K562 (cell line): ENCODE measurements around the gene ZC3HAV1L. TPM values are rescaled to one million over a fixed set of nuclear protein-coding genes. Genes with fewer than 3 reads are reported as not detected.

Source experiments
- ATAC-seq: fragments of 200-7000 bp; cut with Tn5 transposase; 3 replicates; pipeline ENCODE4 v1.9.1; 2020; ENCODE audit warnings: moderate library complexity
- BruUV-seq: library from RNA; stranded (reverse); fragments of 400-500 nt; replicated peaks from 2 replicates; lab custom pipeline; 2021; lab: Mats Ljungman, UMichigan
- CTCF ChIA-PET: fragments of 300-600 bp; formaldehyde crosslinking; extraction: SDS; loops from one replicate; lab custom pipeline; 2021; ENCODE audit warnings: low intra/inter-chr PET ratio; lab: Yijun Ruan, JAX
- POLR2A ChIA-PET: fragments of 300-600, 350-650 bp; sonication (Branson Sonifier 250); formaldehyde crosslinking; extraction: SDS; loops from one replicate; lab custom pipeline; 2021; ENCODE audit warnings: antibody characterized with exemption, inconsistent platforms; lab: Yijun Ruan, JAX
- DNase-seq, 4 experiments: peaks; one replicate each; pipeline versions ENCODE4 v3.0.0 to v3.0.0-alpha.2; 2011 to 2018; ENCODE audit warnings: low spot score in 3 of 4, mixed read lengths in 3 of 4; ENCODE audit errors: extremely low read depth in 1 of 4
- FAIRE-seq: peaks from 2 replicates; lab custom pipeline; 2011; peaks lifted over from hg19 to GRCh38; lab: Jason Lieb, UNC
- H2AFZ ChIP-seq: 2 replicates; pipeline ENCODE4 v1.6.0; 2011; ENCODE audit warnings: low read depth, low read length, control low read depth, inconsistent platforms
- H3K27ac ChIP-seq: fragments of 200-600 bp; 3 replicates; pipeline ENCODE4 v1.8.0; 2011; ENCODE audit warnings: low read depth, mild to moderate bottlenecking, control low read depth, inconsistent platforms, low read length, moderate library complexity, mixed read lengths; ENCODE audit errors: extremely low read depth
- H3K27me3 ChIP-seq, 2 experiments: fragments of 300-600 bp in 1 of 2; 2 replicates in 1 of 2; 3 replicates in 1 of 2; pipeline versions ENCODE4 v1.6.0 to v1.8.0; 2011; ENCODE audit warnings: inconsistent platforms in 2 of 2, low read length in 2 of 2, mild to moderate bottlenecking in 1 of 2, mixed read lengths in 1 of 2, moderate library complexity in 1 of 2; ENCODE audit not compliant: control insufficient read depth in 2 of 2, insufficient read depth in 2 of 2
- H3K36me3 ChIP-seq: fragments of 300-600 bp; 3 replicates; pipeline ENCODE4 v1.8.0; 2011; ENCODE audit warnings: mild to moderate bottlenecking, low read length, inconsistent platforms; ENCODE audit not compliant: control insufficient read depth, insufficient read depth
- H3K4me1 ChIP-seq, 2 experiments: fragments of 200-600 bp in 1 of 2; replicated peaks in 1 of 2; 2 replicates in 1 of 2; 3 replicates in 1 of 2; pipeline versions ENCODE4 v1.5.1 to v1.8.0; 2011; ENCODE audit warnings: inconsistent platforms in 2 of 2, low read length in 2 of 2, mild to moderate bottlenecking in 1 of 2, mixed read lengths in 1 of 2, moderate library complexity in 1 of 2; ENCODE audit not compliant: control insufficient read depth in 2 of 2, insufficient read depth in 2 of 2
- H3K4me2 ChIP-seq: 2 replicates; pipeline ENCODE4 v1.6.1; 2011; ENCODE audit warnings: low read length, control low read depth, inconsistent platforms, mixed read lengths; ENCODE audit not compliant: insufficient read depth
- H3K4me3 ChIP-seq: fragments of 200-600 bp; sonication (generic), shearing (Covaris generic); 2 replicates; pipeline ENCODE4 v1.5.1; 2016; ENCODE audit warnings: control low read depth, inconsistent platforms
- H3K79me2 ChIP-seq: fragments of 200-600 bp; 3 replicates; pipeline ENCODE4 v1.8.0; 2011; ENCODE audit warnings: low read length, inconsistent platforms; ENCODE audit not compliant: control insufficient read depth, insufficient read depth
- H3K9ac ChIP-seq, 2 experiments: 2 replicates each; pipeline versions ENCODE4 v1.6.0 to v1.6.1; 2011; ENCODE audit warnings: low read depth in 2 of 2, low read length in 2 of 2, control low read depth in 1 of 2, inconsistent platforms in 1 of 2, mild to moderate bottlenecking in 1 of 2, mixed read lengths in 1 of 2; ENCODE audit not compliant: insufficient read depth in 1 of 2
- H3K9me1 ChIP-seq: one replicate; pipeline ENCODE4 v1.6.0; 2011; ENCODE audit warnings: inconsistent platforms, mild to moderate bottlenecking, low read length, moderate library complexity; ENCODE audit not compliant: control insufficient read depth, insufficient read depth
- H3K9me3 ChIP-seq: replicated peaks from 2 replicates; pipeline ENCODE4 v1.5.1; 2011; ENCODE audit warnings: low read depth, low read length, inconsistent platforms; ENCODE audit not compliant: control insufficient read depth, insufficient read depth
- H4K20me1 ChIP-seq: replicated peaks from 2 replicates; pipeline ENCODE4 v1.6.1; 2011; ENCODE audit warnings: low read length, inconsistent platforms, mixed read lengths; ENCODE audit not compliant: control insufficient read depth, insufficient read depth
- CEBPG ChIP-seq, 3 experiments: fragments of 200-800 bp in 1 of 3; sonication (Bioruptor generic) in 1 of 3; sonication (generic) in 1 of 3; formaldehyde crosslinking in 1 of 3; IDR thresholded peaks in 2 of 3; conservative IDR thresholded peaks in 1 of 3; 2 replicates each; pipeline versions ENCODE4 v1.6.1 to v1.8.0; 2016 to 2022; ENCODE audit warnings: missing compliant biosample characterization in 2 of 3, missing genetic modification characterization in 2 of 3, mild to moderate bottlenecking in 1 of 3, missing genetic modification reagents in 1 of 3
- CUX1 ChIP-seq: fragments of 200-800 bp; sonication (Bioruptor generic); IDR thresholded peaks from 2 replicates; pipeline ENCODE4 v1.6.1; 2016; ENCODE audit warnings: missing genetic modification characterization, missing compliant biosample characterization
- EHMT2 ChIP-seq: fragments of 450-650 bp; IDR thresholded peaks from 2 replicates; pipeline ENCODE4 v1.6.1; 2018; ENCODE audit warnings: antibody characterized with exemption
- EP300 ChIP-seq: IDR thresholded peaks from 2 replicates; pipeline ENCODE4 v1.6.1; 2012; ENCODE audit warnings: low read length, improper control_type of control experiment
- L3MBTL2 ChIP-seq: fragments of 450-650 bp; IDR thresholded peaks from 2 replicates; pipeline ENCODE4 v1.6.1; 2016; ENCODE audit warnings: mild to moderate bottlenecking, moderate library complexity
- PKNOX1 ChIP-seq: fragments of 450-650 bp; IDR thresholded peaks from 2 replicates; pipeline ENCODE4 v1.6.1; 2016
- POLR2AphosphoS5 ChIP-seq: IDR thresholded peaks from 2 replicates; pipeline ENCODE4 v1.6.1; 2011; ENCODE audit warnings: mild to moderate bottlenecking, low read depth, low read length, moderate library complexity; ENCODE audit not compliant: control insufficient read depth, insufficient read depth
- ZNF766 ChIP-seq: fragments of 200-800 bp; sonication (Bioruptor generic); conservative IDR thresholded peaks from 2 replicates; pipeline ENCODE4 v1.6.1; 2016; ENCODE audit warnings: missing genetic modification characterization, missing compliant biosample characterization
- WGBS: fragments of 100-300 bp; shearing (Covaris generic); methylation state at CpG from one replicate; pipeline ENCODE4 v1.1.6; 2016; ENCODE audit warnings: low coverage, mixed read lengths; ENCODE audit not compliant: insufficient coverage; ENCODE audit errors: missing lambda C conversion rate; 5-methylcytosine and 5-hydroxymethylcytosine counted together
- in situ Hi-C: fragments of 300-500 bp; cut with MboI; formaldehyde crosslinking; loops from 4 replicates; pipeline ENCODE4 v1.15.0; 2018; ENCODE audit warnings: inconsistent platforms, mixed read lengths
- intact Hi-C: fragments of 100-400 bp; cut with micrococcal nuclease; formaldehyde crosslinking; loops from 2 replicates; pipeline ENCODE4 v1.14.2; 2022
- polyA plus RNA-seq, 8 experiments: library from polyadenylated mRNA; depleted of rRNA in 4 of 8; stranded (reverse) in 5 of 8; unstranded in 3 of 8; fragments of >200 nt; fragmentation: Nextera tagmentation in 2 of 8; fragmentation: Illumina TruSeq in 1 of 8; extraction: Ambion mirVana in 2 of 8; extraction: Trizol in 1 of 8; gene quantifications; 2 replicates each; pipeline versions ENCODE4 v1.2.1 to v1.2.3, GENCODE V29; 2011 to 2014; ENCODE audit warnings: inconsistent platforms in 1 of 8, missing spikeins in 1 of 8
- total RNA-seq, 7 experiments: library from RNA; depleted of rRNA in 6 of 7; stranded (reverse); fragments of >200 nt in 6 of 7; fragmentation: Illumina TruSeq in 2 of 7; extraction: Trizol in 2 of 7; gene quantifications; 2 replicates each; pipeline versions ENCODE4 v1.2.1 to v1.2.3, GENCODE V29; 2011 to 2021; ENCODE audit warnings: low replicate concordance in 1 of 7

Gene ZC3HAV1L
- total and polyA plus RNA-seq, 9 of the 15 experiments (the other 6 are each of a cell fraction or from before 2014, with no cell fraction given) = not detected

GRCh38 chr7:139044813-139045794, 9.3 kb upstream of the ZC3HAV1L start:
- Histone ChIP-seq H3K4me3 (no peak overlapping the region), H3K9me1 (no peaks in the 10 kb centered on the region), H2AFZ (no peak overlapping the region), H3K9me3 (no peaks in the 10 kb centered on the region), H4K20me1 (no peaks in the 10 kb centered on the region), H3K79me2 (no peaks in the 10 kb centered on the region), H3K4me1 (peaks cover 7 to 27% of the 10 kb centered on the region in 2 experiments), H3K36me3 (peaks cover 49% of the 10 kb centered on the region), H3K27me3 (no peaks in the 10 kb centered on the region), H3K9ac (no peak overlapping the region), H3K4me2 (peak overlapping the region; percentile 50), H3K27ac (peak overlapping the region; percentile 60)
- 24% methylated on average over 5 of the region's 5 CpGs for WGBS
- in situ Hi-C loops (no loop called here), intact Hi-C loops (loop anchor here (2.0 kb wide), 2 partner anchors 28 to 30 kb away; no protein-coding TSS in a partner anchor)
- DNase-seq = peak; percentile 38 to 64 (median 58)
- CTCF ChIA-PET = no interaction called here
- TSS peak; percentile 20 for BruUV-seq
- POLR2A ChIA-PET = interaction anchor here (0.7 to 1.5 kb wide), 8 partner anchors 9 to 787 kb away, joined by 3 to 6 read pairs (median 3); no protein-coding TSS in a partner anchor
- no peak for FAIRE-seq
- peak; percentile 50 for ATAC-seq
- 0 out of 2 replicates have a peak, but pooled peaks have one; percentile 1 for TF ChIP-seq POLR2AphosphoS5
- no peak for TF ChIP-seq CUX1 (CRISPR knock-in tag)
- peak; percentile 35; the same call in 1 of the 2 replicates for TF ChIP-seq PKNOX1
- peak; percentile 79; the same call in 1 of the 2 replicates for TF ChIP-seq EHMT2
- peak; percentile 41; the same call in 1 of the 2 replicates for TF ChIP-seq EP300
- TF ChIP-seq CEBPG (CRISPR knock-in tag; IDR thresholded peaks at IDR 0.05) = no peak
- TF ChIP-seq CEBPG (tag; conservative IDR thresholded peaks at IDR 0.05 in 1 of 2, IDR thresholded peaks at IDR 0.05 in 1 of 2) = no peak
- peak; percentile 42 for TF ChIP-seq ZNF766 (CRISPR knock-in tag)
- TF ChIP-seq L3MBTL2 = peak; percentile 28; the same call in 1 of the 2 replicates
